ENCODE results near the gene RAI1. TPM values are rescaled to one million over a fixed set of nuclear protein-coding genes. Genes with fewer than 3 reads are reported as not detected.
A peak's percentile ranks its signal among the peaks of the same experiment; 100 is the strongest.

The RAI1 gene
- total and polyA plus RNA-seq, 10 of the 15 experiments (the other 5 are each of a cell fraction or from before 2014, with no cell fraction given), result 0.66 to 37.7 (median 6.0) TPM

DNA sequence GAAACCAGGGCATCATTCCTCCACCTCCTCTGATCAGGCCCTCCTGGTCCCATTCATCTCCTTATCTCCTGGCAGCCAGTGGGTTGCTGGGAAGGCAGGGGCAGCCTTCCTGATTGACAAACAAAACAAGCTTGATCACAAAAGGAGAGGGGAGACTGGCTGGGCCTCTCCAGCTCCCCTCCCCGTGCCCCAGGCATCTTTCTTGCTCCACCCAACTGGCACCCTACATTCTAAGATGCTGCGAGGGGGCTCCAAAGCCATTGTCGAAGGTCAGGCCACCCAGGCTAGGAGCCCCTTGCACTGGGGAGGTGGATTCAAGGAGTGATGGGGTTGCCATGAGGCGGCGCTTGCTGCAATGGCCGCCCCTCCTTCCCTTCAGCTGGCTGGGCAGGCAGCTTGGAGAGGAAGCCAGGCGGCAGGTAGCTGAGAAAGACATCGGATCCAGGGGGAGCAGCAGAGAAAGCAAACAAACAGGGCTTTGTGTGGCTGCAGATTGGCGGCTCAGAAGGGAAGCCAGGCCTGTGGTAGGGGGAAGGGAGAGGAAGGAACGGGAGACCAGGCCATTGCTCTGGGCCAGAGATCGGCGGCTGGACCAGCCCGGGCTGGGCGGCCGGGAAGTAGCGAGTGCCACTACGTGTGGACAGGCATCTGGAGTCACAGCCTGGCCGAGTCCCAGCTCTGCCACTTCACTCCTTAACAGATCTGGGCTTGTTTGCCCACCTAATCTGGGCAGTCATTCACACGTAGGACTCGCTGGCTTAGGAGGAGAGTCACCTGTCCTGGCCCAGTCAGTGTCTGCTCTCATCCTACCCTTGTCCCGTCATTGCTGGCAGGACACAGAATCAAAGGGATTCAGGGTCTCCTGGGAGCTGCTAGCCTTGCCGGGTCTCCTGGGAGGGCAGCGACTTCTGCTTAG lies 12.3 kb downstream of the RAI1 start:
- H3K27me3 ChIP-seq (replicated peaks in 1 of 2; ENCODE audit: control insufficient read depth in 2 of 2, insufficient read depth in 2 of 2, low read length in 1 of 2), result no peaks in the 10 kb centered on the region
- H3K79me2 ChIP-seq (ENCODE audit: control insufficient read depth, insufficient read depth, low read length), result peaks cover 89% of the 10 kb centered on the region
- peak overlapping the region; percentile 77 for H3K27ac ChIP-seq (ENCODE audit: control insufficient read depth, insufficient read depth)
- H3K9me3 ChIP-seq (replicated peaks; ENCODE audit: control insufficient read depth, insufficient read depth, low read length), result no peaks in the 10 kb centered on the region
- peaks cover 57% of the 10 kb centered on the region for H3K4me1 ChIP-seq (ENCODE audit: control insufficient read depth, insufficient read depth, low read length)
- peak overlapping the region; percentile 37 for H2AFZ ChIP-seq (ENCODE audit: control insufficient read depth, low read depth, low read length)
- CTCF ChIA-PET, result interaction anchor here (1.4 to 1.6 kb wide), 3 partner anchors 11 to 142 kb away, joined by 4 to 8 read pairs (median 6); no protein-coding TSS in a partner anchor
- BruUV-seq (replicated peaks), result no TSS peak
- peak overlapping the region; percentile 86 for H3K9ac ChIP-seq (ENCODE audit: control insufficient read depth, insufficient read depth, low read length)
- POLR2A ChIA-PET, result interaction anchor here (0.9 to 5.8 kb wide), 5 partner anchors 10 to 91 kb away, joined by 3 to 56 read pairs (median 3); no protein-coding TSS in a partner anchor
- peak overlapping the region; percentile 75 for H3K4me2 ChIP-seq (ENCODE audit: control insufficient read depth, insufficient read depth)
- DNase-seq (ENCODE audit: low read depth, low spot score), result no peak
- in situ Hi-C loops (cut with MboI) (no loop called here), intact Hi-C loops (cut with micrococcal nuclease; ENCODE audit: unreplicated experiment) (loop anchor here (5.0 kb wide), 1 partner anchor 144 kb away; the partner anchor contains the start of gene SREBF1)
- SMC1A ChIA-PET (ENCODE audit: uncharacterized antibody, unreplicated experiment), result interaction anchor here (1.0 to 6.1 kb wide), 3 partner anchors 11 to 41 kb away, joined by 3 to 47 read pairs (median 3); no protein-coding TSS in a partner anchor
- no peak for FAIRE-seq
- 77% methylated on average over 23 of the region's 23 CpGs for WGBS (ENCODE audit: insufficient coverage, insufficient replicate concordance, low lambda C conversion rate, missing lambda C conversion rate)
- H3K4me3 ChIP-seq, result peak overlapping the region; percentile 64
- TF ChIP-seq MEF2B (IDR thresholded peaks at IDR 0.05; ENCODE audit: partially characterized antibody, poor library complexity, severe bottlenecking) (peak; percentile 60), BCL11A (IDR thresholded peaks at IDR 0.05; ENCODE audit: low read depth, low read length) (no peak), YY1 (IDR thresholded peaks at IDR 0.05; ENCODE audit: low read depth, low read length) (peak; percentile 74), ATF7 (IDR thresholded peaks at IDR 0.05; ENCODE audit: low read depth) (no peak), SMAD1 (IDR thresholded peaks at IDR 0.05; ENCODE audit: low read depth, partially characterized antibody) (no peak)
- TF ChIP-seq, protein P1, sequence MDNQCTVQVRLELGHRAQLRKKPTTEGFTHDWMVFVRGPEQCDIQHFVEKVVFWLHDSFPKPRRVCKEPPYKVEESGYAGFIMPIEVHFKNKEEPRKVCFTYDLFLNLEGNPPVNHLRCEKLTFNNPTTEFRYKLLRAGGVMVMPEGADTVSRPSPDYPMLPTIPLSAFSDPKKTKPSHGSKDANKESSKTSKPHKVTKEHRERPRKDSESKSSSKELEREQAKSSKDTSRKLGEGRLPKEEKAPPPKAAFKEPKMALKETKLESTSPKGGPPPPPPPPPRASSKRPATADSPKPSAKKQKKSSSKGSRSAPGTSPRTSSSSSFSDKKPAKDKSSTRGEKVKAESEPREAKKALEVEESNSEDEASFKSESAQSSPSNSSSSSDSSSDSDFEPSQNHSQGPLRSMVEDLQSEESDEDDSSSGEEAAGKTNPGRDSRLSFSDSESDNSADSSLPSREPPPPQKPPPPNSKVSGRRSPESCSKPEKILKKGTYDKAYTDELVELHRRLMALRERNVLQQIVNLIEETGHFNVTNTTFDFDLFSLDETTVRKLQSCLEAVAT (IDR thresholded peaks at IDR 0.05), result peak; percentile 89
- TF ChIP-seq, protein P2, sequence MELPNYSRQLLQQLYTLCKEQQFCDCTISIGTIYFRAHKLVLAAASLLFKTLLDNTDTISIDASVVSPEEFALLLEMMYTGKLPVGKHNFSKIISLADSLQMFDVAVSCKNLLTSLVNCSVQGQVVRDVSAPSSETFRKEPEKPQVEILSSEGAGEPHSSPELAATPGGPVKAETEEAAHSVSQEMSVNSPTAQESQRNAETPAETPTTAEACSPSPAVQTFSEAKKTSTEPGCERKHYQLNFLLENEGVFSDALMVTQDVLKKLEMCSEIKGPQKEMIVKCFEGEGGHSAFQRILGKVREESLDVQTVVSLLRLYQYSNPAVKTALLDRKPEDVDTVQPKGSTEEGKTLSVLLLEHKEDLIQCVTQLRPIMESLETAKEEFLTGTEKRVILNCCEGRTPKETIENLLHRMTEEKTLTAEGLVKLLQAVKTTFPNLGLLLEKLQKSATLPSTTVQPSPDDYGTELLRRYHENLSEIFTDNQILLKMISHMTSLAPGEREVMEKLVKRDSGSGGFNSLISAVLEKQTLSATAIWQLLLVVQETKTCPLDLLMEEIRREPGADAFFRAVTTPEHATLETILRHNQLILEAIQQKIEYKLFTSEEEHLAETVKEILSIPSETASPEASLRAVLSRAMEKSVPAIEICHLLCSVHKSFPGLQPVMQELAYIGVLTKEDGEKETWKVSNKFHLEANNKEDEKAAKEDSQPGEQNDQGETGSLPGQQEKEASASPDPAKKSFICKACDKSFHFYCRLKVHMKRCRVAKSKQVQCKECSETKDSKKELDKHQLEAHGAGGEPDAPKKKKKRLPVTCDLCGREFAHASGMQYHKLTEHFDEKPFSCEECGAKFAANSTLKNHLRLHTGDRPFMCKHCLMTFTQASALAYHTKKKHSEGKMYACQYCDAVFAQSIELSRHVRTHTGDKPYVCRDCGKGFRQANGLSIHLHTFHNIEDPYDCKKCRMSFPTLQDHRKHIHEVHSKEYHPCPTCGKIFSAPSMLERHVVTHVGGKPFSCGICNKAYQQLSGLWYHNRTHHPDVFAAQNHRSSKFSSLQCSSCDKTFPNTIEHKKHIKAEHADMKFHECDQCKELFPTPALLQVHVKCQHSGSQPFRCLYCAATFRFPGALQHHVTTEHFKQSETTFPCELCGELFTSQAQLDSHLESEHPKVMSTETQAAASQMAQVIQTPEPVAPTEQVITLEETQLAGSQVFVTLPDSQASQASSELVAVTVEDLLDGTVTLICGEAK (IDR thresholded peaks at IDR 0.05; ENCODE audit: borderline replicate concordance), result no peak
- RAD21 ChIA-PET (ENCODE audit: unreplicated experiment), result interaction anchor here (1.0 to 6.4 kb wide), 2 partner anchors 11 to 143 kb away, joined by 4 to 75 read pairs; no protein-coding TSS in a partner anchor
- no peaks in the 10 kb centered on the region for H3K36me3 ChIP-seq (ENCODE audit: control insufficient read depth in 2 of 2, insufficient read depth in 2 of 2, low read length in 1 of 2)
- ATAC-seq, result no peak
- no peaks in the 10 kb centered on the region for H4K20me1 ChIP-seq (ENCODE audit: control insufficient read depth, insufficient read depth)
